Measurements from ENCODE around the gene CNTNAP2.

Gene CNTNAP2

DNA sequence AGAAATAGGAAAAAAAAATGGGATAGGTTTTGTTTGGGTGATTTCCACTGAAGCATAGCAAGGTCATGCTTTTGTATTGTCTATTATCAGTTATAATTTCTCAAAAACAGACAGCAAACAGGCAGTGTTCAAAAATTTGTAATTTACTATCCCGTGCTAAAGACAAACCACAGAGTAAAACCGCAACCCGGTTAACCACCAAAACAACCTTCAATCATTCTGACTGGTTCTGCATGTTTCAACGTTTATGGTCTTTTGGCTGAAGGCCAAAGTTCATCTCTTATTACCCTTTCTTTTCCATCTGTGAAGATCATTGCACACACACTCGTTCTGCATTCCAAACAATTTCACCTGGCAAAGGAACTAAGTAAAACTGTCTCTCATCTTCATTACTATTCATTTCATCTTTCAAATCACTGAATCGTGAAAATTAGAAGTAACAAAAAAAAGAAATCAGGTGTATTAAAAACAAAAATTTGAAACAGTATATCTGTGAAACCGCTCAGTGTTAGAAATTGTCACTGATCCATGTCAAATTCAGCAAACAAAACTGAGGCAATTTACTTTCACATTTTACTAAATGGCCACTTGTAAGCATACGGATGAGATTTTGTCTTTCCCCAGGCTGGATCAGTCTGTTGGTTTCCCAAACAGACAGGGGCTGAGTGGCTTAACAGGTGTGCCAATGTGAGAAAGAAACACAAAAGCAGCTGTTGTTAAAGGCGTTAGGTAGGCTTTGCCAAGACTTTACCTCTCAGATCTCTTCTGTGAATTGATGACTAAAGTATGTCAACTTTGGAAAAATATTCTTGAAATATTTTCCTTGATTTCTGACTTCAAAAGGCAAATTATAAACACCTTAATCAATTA, 539.6 kb downstream of the CNTNAP2 start:
- TF ChIP-seq, protein P1, sequence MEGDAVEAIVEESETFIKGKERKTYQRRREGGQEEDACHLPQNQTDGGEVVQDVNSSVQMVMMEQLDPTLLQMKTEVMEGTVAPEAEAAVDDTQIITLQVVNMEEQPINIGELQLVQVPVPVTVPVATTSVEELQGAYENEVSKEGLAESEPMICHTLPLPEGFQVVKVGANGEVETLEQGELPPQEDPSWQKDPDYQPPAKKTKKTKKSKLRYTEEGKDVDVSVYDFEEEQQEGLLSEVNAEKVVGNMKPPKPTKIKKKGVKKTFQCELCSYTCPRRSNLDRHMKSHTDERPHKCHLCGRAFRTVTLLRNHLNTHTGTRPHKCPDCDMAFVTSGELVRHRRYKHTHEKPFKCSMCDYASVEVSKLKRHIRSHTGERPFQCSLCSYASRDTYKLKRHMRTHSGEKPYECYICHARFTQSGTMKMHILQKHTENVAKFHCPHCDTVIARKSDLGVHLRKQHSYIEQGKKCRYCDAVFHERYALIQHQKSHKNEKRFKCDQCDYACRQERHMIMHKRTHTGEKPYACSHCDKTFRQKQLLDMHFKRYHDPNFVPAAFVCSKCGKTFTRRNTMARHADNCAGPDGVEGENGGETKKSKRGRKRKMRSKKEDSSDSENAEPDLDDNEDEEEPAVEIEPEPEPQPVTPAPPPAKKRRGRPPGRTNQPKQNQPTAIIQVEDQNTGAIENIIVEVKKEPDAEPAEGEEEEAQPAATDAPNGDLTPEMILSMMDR (IDR thresholded peaks at IDR 0.05; ENCODE audit: extremely low read depth, missing control alignments) = no peak

DNA sequence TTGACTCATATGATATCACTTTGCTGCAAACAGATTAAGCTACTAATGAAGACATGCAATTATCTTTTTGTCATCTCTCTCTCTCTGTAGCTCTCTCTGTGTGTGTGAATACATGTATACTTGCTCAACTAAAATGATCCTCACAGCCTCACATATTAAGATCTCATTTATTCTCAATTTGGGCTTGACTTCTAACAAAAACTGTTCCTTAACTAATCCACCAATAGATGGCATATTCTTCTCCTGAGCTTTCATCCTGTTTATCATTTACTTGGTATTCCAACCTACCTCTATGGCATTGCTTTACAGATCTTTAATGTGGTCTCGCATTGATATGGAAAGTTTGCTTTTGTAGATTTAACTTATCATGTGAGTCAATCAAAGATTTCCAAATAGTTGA, 540.4 kb downstream of the CNTNAP2 start:
- DNase-seq (ENCODE audit: low spot score) = no peak
- TF ChIP-seq, protein P1 (IDR thresholded peaks at IDR 0.05; ENCODE audit: extremely low read depth, missing control alignments) = no peak

More for the DNA sequence above, 539.6 kb downstream of the CNTNAP2 start:
- DNase-seq (ENCODE audit: low spot score) = no peak

DNA sequence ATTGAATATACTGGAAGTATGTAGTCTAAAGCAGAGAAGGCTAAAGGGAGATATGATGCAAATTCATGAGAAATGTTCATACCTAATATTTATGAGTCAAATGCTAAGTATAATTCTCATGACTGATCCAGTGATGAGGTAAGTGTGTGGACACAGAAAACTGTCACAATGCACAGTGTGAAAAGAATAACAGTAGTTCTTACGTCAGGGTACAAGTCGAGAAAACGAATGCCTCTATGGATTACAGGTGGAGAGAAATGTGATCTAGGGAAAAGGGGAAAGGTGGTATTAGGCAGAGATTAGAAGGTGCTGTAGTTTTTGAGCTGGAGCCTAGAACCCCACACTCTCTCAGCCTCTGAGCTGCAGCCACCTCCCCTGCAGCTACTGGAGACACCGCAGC, 542.0 kb downstream of the CNTNAP2 start:
- TF ChIP-seq, protein P1 (IDR thresholded peaks at IDR 0.05; ENCODE audit: extremely low read depth, missing control alignments) = no peak

DNA sequence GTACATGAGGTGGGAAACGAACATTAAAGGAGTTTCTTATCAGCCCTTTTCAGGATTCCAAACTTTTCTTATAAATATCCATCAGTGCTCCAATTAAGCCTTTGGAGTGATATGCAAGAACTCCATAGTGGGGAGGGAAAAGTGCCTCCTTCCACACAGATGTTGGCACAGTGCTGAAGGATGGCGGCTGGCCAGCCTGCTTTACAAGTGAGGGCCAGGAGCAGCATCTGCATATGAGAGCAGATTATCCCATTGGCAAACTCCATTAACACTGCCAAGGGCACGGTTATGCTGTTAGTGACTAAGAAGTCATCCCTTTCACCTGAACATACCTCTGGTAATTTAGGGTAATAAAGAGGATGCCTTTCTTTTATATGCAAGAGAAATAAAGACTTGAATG, 543.1 kb downstream of the CNTNAP2 start:
- no peak for DNase-seq (ENCODE audit: low spot score)
- TF ChIP-seq, protein P1 (IDR thresholded peaks at IDR 0.05; ENCODE audit: extremely low read depth, missing control alignments) = no peak

More for the DNA sequence above, 542.0 kb downstream of the CNTNAP2 start:
- no peak for DNase-seq (ENCODE audit: low spot score)

DNA sequence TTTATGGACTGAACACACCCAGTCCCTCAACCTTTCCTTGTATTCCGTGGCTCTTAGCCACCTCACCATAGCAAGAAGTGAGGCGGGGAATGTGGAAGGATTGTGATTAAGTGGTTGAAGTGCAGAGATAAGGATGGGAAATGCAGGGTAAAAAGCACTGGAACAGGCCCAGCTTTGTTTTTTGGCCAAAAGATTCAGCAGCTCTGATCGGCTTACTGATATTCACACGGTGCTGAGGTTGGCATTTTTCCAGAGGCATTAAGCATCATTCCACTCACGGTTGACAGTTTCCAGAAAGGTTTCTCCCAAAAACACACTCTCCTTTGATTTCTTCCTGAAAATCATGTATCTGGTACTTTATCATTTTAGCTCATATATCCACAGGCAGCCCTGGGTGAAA, 544.2 kb downstream of the CNTNAP2 start:
- TF ChIP-seq, protein P1 (IDR thresholded peaks at IDR 0.05; ENCODE audit: extremely low read depth, missing control alignments) = no peak
- no peak for DNase-seq (ENCODE audit: low spot score)

DNA sequence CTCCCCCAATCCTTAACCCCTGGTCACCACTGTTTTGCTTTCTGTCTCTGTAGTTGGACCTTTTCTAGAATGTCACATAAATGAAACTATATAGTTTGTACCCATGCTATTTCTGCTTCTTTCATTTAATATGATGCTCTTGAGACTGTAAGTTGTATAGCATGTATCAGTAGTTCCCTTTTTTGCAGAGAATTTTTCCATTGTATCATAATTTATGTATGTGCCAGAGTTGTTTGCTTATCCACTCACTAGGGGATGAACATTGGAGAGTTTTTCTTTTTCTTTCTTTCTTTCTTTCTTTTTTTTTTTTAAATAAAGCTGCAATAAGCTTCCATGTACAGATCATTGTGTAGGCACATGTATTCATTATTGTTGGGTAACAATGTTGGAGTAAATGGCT, 544.8 kb downstream of the CNTNAP2 start:
- TF ChIP-seq, protein P1 (IDR thresholded peaks at IDR 0.05; ENCODE audit: extremely low read depth, missing control alignments) = no peak
- DNase-seq (ENCODE audit: low spot score) = no peak

DNA sequence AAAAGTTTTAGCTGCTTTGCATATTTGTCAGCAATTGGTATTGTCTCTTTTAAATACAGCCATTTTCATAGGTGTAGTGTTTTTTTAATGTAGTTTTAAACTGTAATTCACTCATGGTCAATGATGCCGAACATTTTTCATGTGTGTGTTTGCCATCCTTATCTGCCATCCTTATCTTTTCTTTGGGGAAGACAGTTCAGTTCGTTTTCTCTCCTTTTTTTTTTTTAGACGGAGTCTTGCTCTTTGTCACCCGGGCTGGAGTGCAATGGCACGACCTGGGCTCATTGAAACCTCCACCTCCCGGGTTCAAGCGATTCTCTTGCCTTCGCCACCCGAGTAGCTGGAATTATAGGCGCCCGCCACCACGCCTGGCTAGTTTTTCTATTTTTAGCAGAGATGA, 545.3 kb downstream of the CNTNAP2 start:
- TF ChIP-seq, protein P1 (IDR thresholded peaks at IDR 0.05; ENCODE audit: extremely low read depth, missing control alignments) = no peak
- DNase-seq (ENCODE audit: low spot score) = no peak
